Stimulated activated CD8-positive, alpha-beta memory T cell treated with anti-CD3 and anti-CD28 coated beads, Interleukin-4, amount 100 ng/mL, for 4 hours (primary cell): Measurements from ENCODE around the gene DNAH17.

ENCODE experiments used
- DNase-seq, 2 donors: peaks; one replicate each; pipeline ENCODE4 v3.0.0-alpha.2; 2020; ENCODE audit warnings: low read depth in 2 of 2, low spot score in 1 of 2

DNAH17 gene

DNA sequence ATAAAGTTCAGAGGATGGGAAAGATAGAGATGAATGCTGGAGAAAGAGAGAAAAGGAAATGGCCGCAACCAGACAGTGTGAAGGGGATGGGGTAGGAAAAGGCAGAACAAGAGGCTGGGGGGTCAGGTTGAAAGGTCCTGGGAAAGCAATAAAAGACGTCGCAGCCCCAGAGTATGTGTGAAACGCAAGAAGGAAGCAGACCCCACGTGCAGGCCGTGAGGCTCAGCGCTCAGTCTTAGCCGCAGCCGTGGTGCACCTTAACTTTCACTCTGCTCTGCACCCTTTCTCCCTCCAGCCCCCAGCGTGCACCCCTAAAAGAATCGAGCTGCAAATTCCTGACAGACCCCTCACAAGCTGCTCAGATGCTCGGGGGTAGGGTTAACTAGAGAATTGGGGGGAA, 1.9 kb downstream of the DNAH17 start:
- DNase-seq, result no peak

GRCh38 chr17:78573955-78574354, 3.2 kb downstream of the DNAH17 start:
- no peak for DNase-seq

GRCh38 chr17:78572239-78573205, 4.7 kb downstream of the DNAH17 start:
- no peak for DNase-seq

DNA sequence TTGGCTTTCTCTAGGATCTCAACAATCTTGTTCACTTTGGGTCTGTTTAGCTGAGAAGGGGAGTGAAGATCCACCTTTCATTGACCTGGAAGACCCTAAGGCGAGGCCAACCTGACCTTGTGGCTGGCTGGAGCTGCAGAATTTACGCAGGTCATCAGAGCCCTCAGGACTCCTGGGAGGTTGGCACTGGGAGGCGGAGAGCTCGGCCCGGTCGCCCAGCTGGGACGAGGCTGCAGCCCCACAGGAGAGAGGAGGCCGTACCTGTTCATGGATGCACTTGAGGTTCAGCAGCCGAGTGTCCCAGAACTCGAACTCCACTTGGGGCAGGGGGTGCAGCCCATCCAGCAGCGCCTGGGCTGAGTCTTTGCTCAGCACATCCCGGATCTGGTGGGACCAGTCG, 5.9 kb downstream of the DNAH17 start:
- no peak for DNase-seq

- no peak for DNase-seq
Observed at GRCh38 chr17:78568494-78569115, 8.6 kb downstream of the DNAH17 start.

DNA sequence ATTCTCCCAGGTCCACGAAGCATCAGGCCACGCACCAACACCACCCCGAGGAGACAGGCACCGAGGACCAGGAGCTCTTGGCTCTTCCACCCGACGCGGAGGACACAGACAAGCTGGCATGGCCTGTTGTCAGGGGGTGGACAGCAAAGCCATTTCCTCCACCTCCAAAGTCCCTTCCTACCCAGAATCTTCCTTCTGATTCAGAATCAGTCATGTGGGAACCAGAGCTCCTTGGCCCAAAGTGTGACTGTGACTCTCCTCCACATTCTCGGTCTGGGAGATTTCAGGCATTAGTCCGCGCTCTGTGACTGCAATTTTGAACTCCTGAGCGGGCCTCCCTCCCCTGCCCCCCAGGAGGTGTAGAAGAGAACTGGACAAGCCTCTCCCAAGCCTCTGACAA, 9.2 kb downstream of the DNAH17 start:
- DNase-seq, result no peak

GRCh38 chr17:78566947-78567346, 10.2 kb downstream of the DNAH17 start:
- DNase-seq, result no peak

GRCh38 chr17:78563189-78564145, 13.7 kb downstream of the DNAH17 start:
- DNase-seq, result no peak

DNA sequence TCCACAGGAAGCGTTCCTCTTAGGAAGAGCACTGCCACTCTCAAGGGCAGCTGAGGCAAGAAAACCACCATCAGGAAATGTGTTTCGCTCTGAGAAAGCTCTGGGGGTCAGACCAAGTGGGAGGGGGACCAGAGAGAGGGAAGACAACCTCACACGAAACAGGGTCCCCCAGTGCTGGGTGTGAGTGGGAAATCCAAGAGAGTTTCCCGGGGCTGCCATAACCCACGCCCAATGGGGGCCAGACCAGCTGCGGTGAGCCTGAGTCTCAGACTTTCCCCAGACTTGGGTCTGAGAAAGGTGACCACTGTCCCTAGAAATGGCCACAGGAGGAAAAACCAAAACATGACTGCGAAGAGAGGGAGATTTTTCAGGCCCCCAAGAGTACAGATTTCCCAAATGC, 14.5 kb downstream of the DNAH17 start:
- DNase-seq, result no peak

DNA sequence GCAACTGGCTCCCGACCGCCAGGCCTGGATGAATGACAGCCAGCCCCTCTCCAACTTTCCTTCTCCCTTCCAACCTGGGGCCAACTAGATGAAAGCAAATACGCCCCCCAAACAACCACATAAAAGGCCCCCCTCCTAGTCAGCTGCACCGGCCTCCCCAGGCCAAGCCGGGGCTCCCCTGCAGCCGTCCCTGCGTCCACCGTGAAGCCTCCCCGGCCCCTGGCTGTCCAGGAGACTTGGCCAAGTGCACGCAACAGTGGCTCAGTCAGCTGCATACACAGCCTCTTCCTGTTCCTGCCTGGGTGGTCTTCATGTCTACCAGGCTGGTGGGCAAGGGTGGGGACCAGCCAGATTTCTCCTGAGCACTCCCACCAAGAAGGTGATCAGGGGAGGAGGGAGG, 16.0 kb downstream of the DNAH17 start:
- no peak for DNase-seq

DNA sequence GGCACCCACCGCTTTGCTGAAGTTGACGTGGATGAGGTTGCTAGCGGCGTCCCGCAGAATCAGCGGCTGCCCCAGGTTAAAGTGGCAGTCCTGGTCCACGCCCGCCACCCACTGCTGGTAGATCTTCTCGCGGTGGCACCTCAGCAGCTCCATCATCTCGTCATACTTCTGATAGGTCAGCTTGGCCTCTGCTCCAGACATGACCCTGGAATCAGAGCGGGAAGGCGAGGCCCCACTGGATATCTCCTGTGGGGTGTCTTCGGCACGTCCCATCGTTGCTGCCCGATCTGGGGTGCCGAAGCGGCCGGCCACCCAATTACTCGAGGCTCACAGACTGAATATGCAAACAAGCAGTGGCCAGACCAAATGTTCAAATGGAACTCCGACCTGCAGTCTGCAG, 16.5 kb downstream of the DNAH17 start:
- DNase-seq, result no peak

GRCh38 chr17:78559749-78560368, 17.3 kb downstream of the DNAH17 start:
- DNase-seq, result no peak

GRCh38 chr17:78558989-78559388, 18.2 kb downstream of the DNAH17 start:
- no peak for DNase-seq

GRCh38 chr17:78558181-78558850, 18.9 kb downstream of the DNAH17 start:
- no peak for DNase-seq

DNA sequence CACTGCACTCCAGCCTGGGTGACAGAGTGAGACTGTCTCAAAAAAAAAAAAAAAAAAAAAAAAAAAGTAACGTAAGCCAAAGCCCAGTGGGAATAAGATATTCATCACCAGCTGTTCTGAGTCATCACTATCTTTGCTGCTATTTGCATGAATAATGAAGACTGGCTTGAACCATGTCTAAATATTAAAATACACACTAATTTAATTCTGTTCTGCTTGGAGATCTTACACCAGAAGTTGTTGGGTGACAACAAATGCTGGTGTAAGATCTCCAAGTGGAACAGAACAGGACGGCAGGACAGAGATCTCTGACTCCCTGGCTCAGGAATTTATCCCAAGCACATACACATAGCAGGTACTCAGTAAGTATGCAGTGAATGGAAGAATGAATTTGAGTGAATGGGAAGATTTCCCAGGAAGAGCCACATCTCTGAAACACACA, 19.6 kb downstream of the DNAH17 start:
- no peak for DNase-seq

GRCh38 chr17:78556812-78557211, 20.4 kb downstream of the DNAH17 start:
- no peak for DNase-seq

DNA sequence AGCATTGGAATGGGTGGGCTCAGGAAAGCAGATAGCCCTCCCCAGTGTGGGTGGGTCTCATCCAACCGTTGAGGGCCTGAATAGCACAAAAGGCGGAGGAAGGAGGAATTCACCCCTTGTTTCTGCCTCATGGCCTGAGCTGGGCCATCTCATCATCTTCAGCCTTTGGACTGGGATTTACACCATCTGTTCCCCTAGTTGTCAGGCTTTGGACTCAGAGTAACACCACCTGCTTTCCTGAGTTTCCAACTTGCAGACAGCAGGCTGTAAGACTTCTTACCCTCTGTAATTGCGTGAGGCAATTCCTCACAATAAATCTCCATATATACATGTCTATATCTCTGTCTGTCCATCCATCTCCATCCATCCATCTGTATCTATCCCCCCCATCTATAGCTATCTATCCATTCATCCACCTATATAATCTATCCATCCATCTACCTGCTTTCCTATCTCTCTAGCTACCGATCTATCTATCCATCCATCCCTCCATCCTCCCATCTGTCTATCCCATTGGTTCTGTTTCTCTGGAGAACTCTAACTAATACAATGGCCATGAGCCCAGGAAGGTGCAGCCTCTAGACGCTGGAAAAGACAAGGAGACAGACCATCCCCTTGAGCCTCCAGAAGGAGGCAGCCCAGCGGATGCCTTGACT, 21.3 kb downstream of the DNAH17 start:
- no peak for DNase-seq

DNA sequence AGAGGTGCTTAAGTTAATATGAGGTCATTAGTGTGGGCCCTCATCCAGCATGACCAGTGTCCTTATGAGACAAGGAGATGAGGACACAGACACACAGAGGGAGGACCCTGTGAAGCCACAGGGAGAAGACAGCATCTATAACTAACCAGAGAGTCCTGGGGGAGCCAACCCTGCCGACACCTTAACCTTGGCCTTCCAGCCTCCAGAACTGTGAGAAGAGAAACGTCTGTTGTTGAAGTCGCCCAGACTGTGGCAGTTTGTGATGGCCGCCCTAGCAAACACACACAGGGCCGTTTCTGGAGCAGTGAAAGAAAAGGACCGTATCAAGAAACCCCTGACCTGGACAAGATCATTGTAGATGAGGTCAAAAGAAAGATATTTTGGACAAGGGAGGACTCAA, 26.7 kb downstream of the DNAH17 start:
- DNase-seq, result no peak

- no peak for DNase-seq
Observed at GRCh38 chr17:78548725-78549124, 28.5 kb downstream of the DNAH17 start.

GRCh38 chr17:78547035-78547434, 30.2 kb downstream of the DNAH17 start:
- DNase-seq, result no peak
